Cardiac fibroblast (primary cell): ENCODE results near the gene PDE8B.

Source experiments
- DNase-seq, 2 donors: peaks; one replicate each; pipeline versions ENCODE4 v3.0.0 to v3.0.0-alpha.2; 2010; ENCODE audit warnings: low read depth in 2 of 2
- H3K4me3 ChIP-seq, 2 donors: replicated peaks in 1 of 2; 1 replicate in 1 of 2; 2 replicates in 1 of 2; pipeline ENCODE4 v1.5.1; 2011; ENCODE audit warnings: low read depth in 2 of 2, low read length in 2 of 2, mild to moderate bottlenecking in 2 of 2, moderate library complexity in 1 of 2
- TF ChIP-seq, protein P1 (sequence below): IDR thresholded peaks from one replicate; pipeline ENCODE4 v1.5.1; 2011; ENCODE audit warnings: low read depth, mild to moderate bottlenecking, low read length, inconsistent platforms

The PDE8B gene

DNA sequence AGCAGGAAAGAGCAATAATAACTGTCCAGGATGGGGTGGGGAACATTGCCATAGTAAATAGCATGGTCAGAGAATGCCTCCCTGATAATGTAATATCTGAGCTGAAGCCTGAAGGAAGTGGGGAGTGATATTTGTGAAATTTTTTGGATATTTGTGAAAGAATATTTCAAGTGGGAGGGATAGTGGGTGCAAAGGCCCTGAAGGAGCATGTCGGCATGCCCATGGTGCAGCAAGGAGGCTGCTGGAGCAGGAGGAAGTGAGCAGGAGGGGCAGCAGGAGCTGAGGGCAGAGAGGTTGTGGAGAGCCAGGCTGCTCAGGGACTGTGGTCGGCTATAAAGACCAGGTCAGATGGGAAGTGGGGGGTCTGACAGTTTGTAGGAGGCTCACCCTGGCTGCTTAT lies 21.1 kb upstream of the PDE8B start:
- TF ChIP-seq, protein P1, sequence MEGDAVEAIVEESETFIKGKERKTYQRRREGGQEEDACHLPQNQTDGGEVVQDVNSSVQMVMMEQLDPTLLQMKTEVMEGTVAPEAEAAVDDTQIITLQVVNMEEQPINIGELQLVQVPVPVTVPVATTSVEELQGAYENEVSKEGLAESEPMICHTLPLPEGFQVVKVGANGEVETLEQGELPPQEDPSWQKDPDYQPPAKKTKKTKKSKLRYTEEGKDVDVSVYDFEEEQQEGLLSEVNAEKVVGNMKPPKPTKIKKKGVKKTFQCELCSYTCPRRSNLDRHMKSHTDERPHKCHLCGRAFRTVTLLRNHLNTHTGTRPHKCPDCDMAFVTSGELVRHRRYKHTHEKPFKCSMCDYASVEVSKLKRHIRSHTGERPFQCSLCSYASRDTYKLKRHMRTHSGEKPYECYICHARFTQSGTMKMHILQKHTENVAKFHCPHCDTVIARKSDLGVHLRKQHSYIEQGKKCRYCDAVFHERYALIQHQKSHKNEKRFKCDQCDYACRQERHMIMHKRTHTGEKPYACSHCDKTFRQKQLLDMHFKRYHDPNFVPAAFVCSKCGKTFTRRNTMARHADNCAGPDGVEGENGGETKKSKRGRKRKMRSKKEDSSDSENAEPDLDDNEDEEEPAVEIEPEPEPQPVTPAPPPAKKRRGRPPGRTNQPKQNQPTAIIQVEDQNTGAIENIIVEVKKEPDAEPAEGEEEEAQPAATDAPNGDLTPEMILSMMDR, result no peak
- no peak overlapping the region for H3K4me3 ChIP-seq
- no peak for DNase-seq

- DNase-seq, result no peak
- TF ChIP-seq, protein P1, result no peak
- H3K4me3 ChIP-seq, result no peak overlapping the region
These were observed 17.9 kb upstream of the PDE8B start for GRCh38 chr5:77192441-77193050.

GRCh38 chr5:77194762-77195161 lies 15.7 kb upstream of the PDE8B start:
- no peak for DNase-seq
- TF ChIP-seq, protein P1, result no peak
- H3K4me3 ChIP-seq, result no peak overlapping the region

DNA sequence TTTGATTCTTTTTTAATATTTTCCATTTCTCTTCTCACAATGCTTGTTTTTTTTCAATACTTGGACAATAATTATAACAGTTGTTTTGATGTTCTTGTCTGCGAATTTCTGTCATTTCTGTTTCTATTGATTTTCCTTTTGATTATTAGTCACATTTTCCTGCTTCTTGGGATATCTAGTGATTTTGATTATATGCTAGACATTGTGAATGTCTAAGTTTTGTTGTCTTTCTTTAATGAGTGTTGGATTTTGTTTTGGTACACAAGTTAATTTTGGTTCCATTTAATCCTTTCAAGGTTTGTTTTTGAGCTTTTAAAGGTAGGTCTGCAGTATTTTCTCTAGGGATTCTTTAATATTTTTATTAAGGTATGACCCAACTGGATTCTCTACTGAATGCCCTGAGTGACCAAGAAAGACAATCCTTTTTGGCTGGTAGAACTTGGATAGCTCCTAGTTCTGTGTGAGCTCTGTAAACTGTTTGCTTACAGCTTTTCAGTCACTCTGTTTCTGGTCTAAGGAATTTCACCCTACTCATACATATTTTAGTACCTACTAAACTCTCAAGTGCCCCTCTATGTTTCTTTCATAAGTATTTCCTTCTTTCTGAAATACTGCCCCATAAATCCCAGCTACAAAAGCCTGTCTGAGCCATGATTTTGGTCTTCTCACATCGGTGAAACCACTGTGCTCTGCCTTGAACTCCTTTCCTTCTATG lies 12.5 kb upstream of the PDE8B start:
- no peak overlapping the region for H3K4me3 ChIP-seq
- no peak for DNase-seq
- TF ChIP-seq, protein P1, result no peak

- DNase-seq, result no peak
- no peak overlapping the region for H3K4me3 ChIP-seq
- TF ChIP-seq, protein P1, result no peak
These were observed 9.8 kb upstream of the PDE8B start for GRCh38 chr5:77200663-77201062.

GRCh38 chr5:77202145-77202544 lies 8.3 kb upstream of the PDE8B start:
- no peak overlapping the region for H3K4me3 ChIP-seq
- TF ChIP-seq, protein P1, result no peak
- DNase-seq, result no peak
